GM19328 (cell line): ENCODE measurements around the gene HERC4.
A peak's percentile ranks its signal among the peaks of the same experiment; 100 is the strongest.
"Not testable (repeated sequence)": the region's sequence is repeated elsewhere in the genome, so short reads cannot be mapped to it uniquely, and the experiment has no call there.

ENCODE experiments used
- ATAC-seq: cut with Tn5 transposase; IDR thresholded peaks from one replicate; pipeline ENCODE4 v1.9.1; 2021; ENCODE audit warnings: mild to moderate bottlenecking, moderate library complexity; ENCODE audit not compliant: unreplicated experiment

The HERC4 gene

DNA sequence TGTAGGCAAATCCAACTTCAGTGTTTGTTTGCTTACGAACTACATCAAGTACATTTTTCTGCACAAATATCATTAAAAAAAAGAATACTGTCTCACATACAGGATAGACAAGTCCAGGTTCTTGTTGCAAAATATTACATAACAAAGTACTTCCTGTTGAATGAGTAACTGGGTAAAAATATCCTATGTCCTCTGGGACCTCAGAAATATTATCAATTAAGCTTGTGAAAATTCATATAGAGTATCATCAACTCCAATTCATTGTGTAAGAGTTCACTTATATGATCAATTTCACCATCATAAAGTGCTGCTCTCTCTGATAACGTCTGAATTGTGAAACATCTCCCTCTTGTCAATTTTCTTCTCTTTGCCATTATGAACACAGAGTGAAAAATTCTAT is 22.6 kb downstream of the HERC4 start:
- no peak for ATAC-seq

DNA sequence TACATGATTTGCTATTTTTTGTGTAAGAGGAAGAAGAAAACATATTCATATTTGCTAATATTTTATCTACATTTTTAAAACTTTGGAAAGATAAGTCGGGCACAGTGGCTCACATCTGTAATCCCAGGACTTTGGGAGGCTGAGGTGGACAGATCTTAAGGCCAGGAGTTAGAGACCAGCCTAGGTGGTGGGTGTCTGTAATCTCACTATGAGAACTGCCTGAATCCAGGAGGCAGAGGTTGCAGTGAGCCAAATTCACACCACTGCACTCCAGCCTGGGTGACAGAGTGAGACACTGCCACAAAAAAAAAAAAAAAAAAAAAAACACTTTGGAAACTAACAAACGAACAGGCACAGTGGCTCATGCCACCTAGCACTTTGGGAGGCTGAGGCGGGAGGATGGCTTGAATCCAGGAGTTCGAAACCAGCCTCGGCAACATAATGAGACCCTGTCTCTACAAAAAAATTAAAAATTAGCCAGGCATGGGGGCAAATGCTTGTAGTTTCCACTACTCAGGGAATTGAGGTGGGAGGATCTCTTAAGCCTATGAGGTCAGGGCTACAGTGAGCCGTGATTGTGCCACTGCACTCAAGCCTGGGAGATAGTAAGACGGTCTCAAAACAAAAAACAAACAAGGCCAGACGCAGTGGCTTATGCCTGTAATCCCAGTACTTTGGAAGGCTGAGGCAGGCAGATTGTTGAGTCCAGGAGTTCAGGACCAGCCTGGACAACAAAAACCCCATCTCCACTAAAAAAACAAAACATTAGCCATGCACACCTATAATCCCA is 25.6 kb downstream of the HERC4 start:
- no peak for ATAC-seq

DNA sequence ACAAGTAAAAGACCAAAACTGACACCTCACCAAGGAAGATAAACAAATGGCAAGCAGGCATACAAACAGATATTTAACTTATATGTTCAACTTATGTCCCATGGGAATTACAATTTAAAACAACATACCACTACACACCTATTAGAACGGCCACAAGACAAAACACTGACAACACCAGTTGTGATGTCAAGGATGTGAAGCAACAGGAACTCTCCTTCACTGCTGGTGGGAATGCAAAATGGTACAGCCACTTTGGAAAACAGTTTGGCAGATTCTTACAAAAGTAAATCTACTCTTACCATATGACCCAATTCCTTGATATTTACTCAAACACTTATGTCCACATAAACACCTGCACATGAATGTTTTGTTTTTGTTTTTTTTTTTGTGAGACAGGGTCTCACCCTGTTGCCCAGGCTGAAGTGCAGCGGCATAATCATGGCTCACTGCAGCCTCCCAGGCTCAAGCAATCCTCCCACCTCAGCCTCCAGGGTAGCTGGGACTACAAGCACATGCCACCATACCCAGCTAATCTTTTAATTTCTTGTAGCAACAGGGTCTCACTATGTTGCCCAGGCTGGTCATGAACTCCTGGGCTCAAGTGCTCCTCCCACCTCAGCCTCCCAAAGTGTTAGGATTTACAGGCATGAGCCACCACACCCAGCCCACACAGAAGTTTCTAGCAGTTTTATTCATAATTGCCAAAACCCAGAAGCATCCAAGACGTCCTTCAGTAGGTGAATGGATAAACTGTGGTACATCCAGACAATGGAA is 27.3 kb downstream of the HERC4 start:
- ATAC-seq: no peak

DNA sequence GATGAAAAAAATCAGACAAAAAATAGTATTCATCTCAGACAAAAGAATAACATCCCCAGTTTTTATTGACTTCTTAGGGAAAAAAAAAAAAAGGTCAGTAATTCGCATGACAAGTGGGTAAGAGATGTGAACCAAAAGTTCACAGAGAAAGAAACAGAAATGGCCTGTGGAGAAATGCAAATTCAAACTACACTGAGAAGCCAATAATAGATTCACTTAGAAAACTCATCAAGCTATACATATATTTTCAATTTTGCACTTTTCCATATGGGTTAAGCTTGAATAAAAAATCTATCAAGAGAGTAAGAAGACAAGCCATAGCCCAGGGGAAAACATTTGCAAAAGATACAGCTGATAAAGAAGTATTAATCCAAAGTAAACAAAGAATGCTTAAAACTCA is 28.0 kb downstream of the HERC4 start:
- peak; percentile 50 for ATAC-seq

DNA sequence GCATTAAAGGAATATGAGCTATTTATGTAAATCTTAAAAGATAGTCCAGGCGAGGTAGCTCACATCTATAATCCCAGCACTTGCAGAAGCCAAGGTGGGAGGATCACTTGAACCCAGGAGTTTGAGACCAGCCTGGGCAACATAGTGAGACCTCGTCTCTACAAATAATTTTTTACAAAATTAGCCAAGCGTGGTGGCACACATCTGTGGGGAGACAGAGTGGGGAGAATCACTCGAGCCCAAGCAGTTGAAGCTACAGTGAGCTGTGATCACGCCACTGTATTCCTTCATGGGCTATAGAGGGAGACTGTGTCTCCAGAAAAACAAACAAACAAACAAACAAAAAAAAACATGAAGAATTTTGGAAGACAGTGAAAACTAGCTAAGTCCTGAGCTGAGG is 28.4 kb downstream of the HERC4 start:
- no peak for ATAC-seq

DNA sequence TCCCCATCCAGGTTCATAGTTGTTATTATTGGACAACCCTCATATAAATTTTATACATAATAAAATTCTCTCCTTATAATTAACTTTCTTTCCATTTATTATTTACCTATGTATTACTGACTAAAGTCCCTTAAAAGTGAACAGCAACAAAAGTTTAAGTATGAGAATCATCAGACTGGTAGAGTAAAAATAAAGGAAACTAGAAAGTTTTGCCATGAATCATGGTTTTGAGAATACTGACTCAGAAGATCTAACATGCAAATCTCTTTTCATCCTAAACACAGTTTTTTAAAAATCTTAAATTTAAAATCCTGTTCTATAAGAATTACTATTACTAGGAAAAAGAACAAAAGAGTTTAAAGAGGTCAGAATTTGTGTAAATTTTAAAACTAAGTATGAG is 32.1 kb downstream of the HERC4 start:
- ATAC-seq: no peak

- no peak for ATAC-seq
Measured at GRCh38 chr10:68032113-68032512, 43.0 kb downstream of the HERC4 start.

- no peak for ATAC-seq
Measured at GRCh38 chr10:68027429-68027828, 47.7 kb downstream of the HERC4 start.

DNA sequence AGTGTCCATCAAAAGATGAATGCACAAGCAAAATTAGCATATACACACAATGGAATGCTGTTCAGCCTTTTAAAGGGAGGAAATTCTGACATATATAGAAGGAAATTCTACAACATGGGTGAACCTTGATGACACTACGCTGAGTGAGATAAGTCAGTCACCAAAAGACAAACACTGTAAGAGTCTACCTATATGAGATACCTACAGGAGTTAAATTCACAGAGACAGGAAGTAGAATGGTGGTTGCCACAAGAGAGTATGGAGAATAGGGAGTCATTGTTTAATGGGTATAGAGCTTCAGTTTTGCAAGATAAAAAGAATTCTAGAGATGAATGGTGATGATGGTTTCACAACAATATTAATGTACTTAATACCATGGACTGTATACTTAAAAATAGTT is 51.8 kb downstream of the HERC4 start:
- no peak for ATAC-seq

DNA sequence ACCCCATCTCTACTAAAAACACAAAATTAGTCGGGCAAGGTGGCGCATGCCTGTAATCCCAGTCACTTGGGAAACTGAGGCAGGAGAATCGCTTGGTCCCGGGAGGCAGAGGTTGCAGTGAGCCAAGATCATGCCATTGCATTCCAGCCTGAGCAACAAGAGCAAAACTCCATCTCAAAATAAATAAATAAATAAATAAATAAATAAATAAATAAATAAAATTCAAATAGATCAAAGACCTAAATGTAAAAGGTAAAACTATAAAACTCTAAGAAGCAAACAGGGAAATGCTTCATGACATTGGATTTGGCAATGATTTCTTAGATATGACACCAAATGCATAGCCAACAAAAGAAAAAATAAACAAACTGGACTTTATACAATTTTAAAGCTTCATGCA is 52.8 kb downstream of the HERC4 start:
- ATAC-seq: not testable (repeated sequence)

- ATAC-seq: not testable (repeated sequence)
Measured at GRCh38 chr10:68016519-68016918, 58.6 kb downstream of the HERC4 start.

DNA sequence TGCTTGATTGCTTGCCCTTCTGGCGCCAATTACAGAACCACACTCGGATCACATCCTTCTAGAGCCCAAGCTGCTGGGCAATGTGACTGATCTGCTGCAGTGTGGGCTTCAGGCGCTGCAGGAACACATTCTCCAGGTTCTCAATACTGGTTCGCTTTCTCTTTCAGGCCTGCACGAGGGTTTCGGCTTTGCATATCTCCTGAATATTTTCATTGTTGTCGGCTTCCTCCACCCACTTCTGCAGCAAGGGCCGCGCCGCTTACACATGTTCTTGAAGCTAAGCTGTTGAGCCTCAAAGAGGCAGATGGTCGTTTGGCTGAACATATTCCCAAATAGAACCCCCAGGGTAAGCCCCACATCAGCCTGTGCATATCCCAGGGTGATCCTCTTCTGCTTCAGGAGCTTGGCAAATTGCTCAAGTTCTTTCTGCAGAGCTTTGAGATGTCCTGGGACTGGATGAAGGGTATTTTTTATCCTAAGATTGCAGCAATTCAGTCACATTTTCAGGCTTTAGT is 64.6 kb downstream of the HERC4 start:
- ATAC-seq: no peak

DNA sequence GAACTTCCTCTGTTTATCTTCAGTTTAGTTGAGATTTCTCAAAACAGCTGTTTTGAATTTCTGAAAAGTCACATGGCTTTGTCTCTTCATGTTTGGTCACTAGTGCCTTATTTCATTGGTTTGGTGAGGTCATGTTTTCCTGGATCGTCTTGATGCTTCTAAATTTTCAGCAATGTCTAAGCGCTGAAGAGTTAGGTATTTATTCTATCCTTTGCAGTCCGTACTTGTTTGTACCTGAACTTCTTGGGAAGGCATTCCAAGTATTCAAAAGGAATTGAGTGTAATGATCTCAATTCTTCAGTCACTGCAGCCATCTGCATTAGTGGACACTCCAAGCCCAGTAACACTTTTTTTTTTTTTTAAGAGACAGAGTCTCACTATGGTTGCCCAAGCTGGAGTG is 67.7 kb downstream of the HERC4 start:
- no peak for ATAC-seq

GRCh38 chr10:68001539-68001938 is 73.5 kb downstream of the HERC4 start:
- no peak for ATAC-seq

DNA sequence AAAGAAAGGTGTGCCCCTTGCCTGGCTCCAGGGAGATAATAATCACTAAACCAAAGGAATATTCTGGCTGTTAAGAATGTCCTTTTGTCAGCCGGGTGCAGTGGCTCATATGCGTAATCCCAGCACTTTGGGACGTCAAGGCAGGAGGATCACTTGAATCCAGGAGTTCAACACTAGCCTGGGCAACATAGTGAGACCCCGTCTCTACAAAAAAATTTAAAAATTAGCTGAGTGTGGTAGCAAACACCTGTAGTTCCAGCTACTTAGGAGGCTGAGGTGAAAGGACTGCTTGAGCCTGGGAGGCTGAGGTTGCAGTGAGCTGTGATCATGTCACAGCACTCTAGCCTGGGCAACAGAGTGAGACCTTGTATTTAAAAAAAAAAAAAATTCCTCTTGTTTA is 74.1 kb downstream of the HERC4 start:
- ATAC-seq: no peak

DNA sequence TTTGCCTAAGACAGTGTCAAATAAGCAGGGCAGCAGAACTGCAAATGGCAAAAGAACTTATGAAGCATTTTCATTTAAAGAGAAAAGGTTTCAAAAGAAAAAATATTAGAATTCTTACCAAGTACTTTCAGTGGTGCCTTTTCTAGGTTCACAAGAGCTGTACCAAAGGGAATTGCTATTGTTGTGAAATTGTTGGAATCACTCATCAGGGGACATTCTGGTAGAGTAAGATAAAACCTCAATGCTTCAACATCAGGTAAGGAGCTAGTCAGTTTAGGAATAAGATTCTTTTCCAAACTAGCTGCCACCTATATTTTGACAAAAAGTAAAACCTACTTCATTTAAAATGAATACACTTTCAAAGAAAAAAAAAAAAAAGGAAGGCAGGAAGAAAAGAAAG is 85.0 kb downstream of the HERC4 start:
- ATAC-seq: no peak

DNA sequence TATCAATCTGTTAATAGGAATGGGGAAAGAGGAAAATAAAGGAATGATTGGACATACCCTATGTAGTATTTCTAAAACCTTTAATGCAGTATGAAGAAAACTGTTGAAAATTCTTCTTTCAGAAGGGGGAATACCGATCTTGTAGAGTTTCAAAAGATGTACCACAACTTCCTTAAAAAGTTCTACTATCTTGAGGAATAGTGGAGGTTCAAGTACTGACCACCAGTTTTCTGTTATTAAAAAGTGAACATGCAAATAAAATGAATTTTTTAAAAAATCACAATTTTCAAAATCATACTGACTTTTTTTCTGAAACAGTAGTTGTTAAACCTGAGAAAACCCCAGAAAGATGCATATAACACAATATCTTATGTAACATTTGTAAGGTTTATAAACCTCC is 86.5 kb downstream of the HERC4 start:
- no peak for ATAC-seq

DNA sequence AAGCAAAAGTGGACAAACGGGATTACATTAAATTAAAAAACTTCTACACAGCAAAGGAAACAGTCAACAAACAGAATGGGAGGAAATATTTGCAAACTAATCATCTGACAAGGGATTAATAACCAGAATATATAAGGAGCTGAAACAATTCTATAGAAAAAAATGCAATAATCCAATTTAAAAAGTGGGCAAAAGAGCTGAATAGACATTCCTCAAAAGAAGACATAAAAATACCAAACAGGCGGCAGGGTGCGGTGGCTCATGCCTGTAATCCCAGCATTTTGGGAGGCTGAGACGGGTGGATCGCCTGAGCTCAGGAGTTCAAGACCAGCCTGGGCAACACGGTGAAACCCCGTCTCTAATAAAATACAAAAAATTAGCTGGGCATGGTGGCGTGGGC is 92.5 kb downstream of the HERC4 start:
- not testable (repeated sequence) for ATAC-seq

GRCh38 chr10:67978749-67979148 is 96.3 kb downstream of the HERC4 start:
- ATAC-seq: no peak

- ATAC-seq: no peak
Measured at GRCh38 chr10:67977251-67977650, 97.8 kb downstream of the HERC4 start.

DNA sequence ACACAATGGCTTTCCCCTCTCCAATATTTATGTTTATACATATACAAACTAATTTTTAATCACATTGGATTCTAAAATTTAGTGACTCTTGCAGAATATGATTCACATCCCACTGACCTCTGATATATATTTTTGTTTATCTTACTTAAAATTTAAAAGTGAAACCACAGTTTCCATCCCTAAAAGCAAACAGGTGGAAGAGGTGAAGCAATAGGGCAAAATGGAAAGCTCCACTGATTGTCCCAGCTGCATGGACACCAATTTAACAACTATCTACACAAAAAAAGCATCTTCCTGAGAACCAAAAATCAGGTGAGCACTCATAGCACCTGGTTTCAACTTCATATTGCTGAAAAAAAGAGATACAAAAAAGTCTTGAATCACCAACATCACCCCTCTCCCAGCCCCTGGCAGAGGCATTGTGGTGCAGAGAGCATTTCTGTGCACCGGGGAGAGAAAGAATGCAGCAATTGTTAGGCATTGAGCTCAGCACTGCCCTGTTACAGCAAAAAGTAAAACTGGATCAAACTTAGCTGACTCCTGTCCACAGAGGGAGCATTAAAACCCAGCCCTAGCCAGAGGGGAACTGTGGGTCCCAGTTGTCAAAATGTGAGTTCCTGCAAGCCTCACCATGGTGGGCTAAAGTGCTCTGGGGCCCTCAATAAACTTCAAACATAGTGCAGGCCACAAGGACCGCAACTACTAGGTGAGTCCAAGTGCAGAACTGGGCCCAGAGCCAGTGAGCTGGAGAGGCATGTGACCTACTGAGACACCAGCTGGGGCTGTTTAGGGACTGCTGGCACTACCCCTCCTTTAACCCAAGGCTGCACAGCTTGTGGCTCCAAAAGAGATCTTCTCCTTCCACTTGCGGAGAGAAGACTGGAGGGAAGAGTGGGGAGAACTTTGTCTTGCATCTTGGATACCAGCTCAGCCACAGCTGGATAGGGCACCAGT is 98.5 kb downstream of the HERC4 start:
- no peak for ATAC-seq
